HEK293T (cell line): ENCODE results near the gene DKK3.

Source experiments
- CTCF ChIA-PET: fragments of 350-600 bp; formaldehyde crosslinking; extraction: SDS; loops from one replicate; lab custom pipeline; 2021; ENCODE audit warnings: antibody characterized with exemption, inconsistent platforms; lab: Yijun Ruan, JAX
- POLR2A ChIA-PET: fragments of 350-600 bp; formaldehyde crosslinking; extraction: SDS; loops from one replicate; lab custom pipeline; 2020; ENCODE audit warnings: antibody characterized with exemption, inconsistent platforms; lab: Yijun Ruan, JAX
- DNase-seq: peaks from one replicate; pipeline ENCODE4 v3.0.0; 2012; ENCODE audit warnings: mixed read lengths; ENCODE audit errors: extremely low spot score
- ARNT ChIP-seq: fragments of 450-650 bp; IDR thresholded peaks from 2 replicates; pipeline ENCODE4 v1.6.1; 2017; ENCODE audit warnings: mild to moderate bottlenecking
- BHLHE40 ChIP-seq: fragments of 450-650 bp; IDR thresholded peaks from 2 replicates; pipeline ENCODE4 v1.6.1; 2016; ENCODE audit warnings: mild to moderate bottlenecking, moderate library complexity, borderline replicate concordance
- CTBP1 ChIP-seq: fragments of 450-650 bp; IDR thresholded peaks from 2 replicates; pipeline ENCODE4 v1.6.1; 2016; ENCODE audit warnings: borderline replicate concordance
- ELF4 ChIP-seq: fragments of 450-650 bp; IDR thresholded peaks from 2 replicates; pipeline ENCODE4 v1.6.1; 2017; ENCODE audit warnings: antibody characterized with exemption
- FOXA1 ChIP-seq: fragments of 450-650 bp; IDR thresholded peaks from 2 replicates; pipeline ENCODE4 v1.6.1; 2016; ENCODE audit warnings: mild to moderate bottlenecking
- FOXK2 ChIP-seq: fragments of 450-650 bp; IDR thresholded peaks from 2 replicates; pipeline ENCODE4 v1.6.1; 2016; ENCODE audit warnings: mild to moderate bottlenecking
- FOXM1 ChIP-seq: fragments of 450-650 bp; IDR thresholded peaks from 2 replicates; pipeline ENCODE4 v1.6.1; 2017; ENCODE audit warnings: mild to moderate bottlenecking, borderline replicate concordance
- HDGF ChIP-seq: fragments of 450-650 bp; IDR thresholded peaks from 2 replicates; pipeline ENCODE4 v1.6.1; 2017; ENCODE audit warnings: antibody characterized with exemption, borderline replicate concordance
- L3MBTL2 ChIP-seq: fragments of 450-650 bp; conservative IDR thresholded peaks from 2 replicates; pipeline ENCODE4 v1.6.1; 2016; ENCODE audit warnings: mild to moderate bottlenecking
- LEF1 ChIP-seq: fragments of 450-650 bp; IDR thresholded peaks from 2 replicates; pipeline ENCODE4 v1.6.1; 2017; ENCODE audit warnings: mild to moderate bottlenecking, borderline replicate concordance
- NFRKB ChIP-seq: fragments of 450-650 bp; IDR thresholded peaks from 2 replicates; pipeline ENCODE4 v1.6.1; 2016; ENCODE audit warnings: mild to moderate bottlenecking, moderate library complexity
- SP1 ChIP-seq: fragments of 450-650 bp; IDR thresholded peaks from 2 replicates; pipeline ENCODE4 v1.6.1; 2017
- SUZ12 ChIP-seq: fragments of 450-650 bp; IDR thresholded peaks from 2 replicates; pipeline ENCODE4 v1.6.1; 2016; ENCODE audit warnings: mild to moderate bottlenecking
- TARDBP ChIP-seq: fragments of 450-650 bp; IDR thresholded peaks from 2 replicates; pipeline ENCODE4 v1.6.1; 2016
- ZNF384 ChIP-seq: fragments of 450-650 bp; IDR thresholded peaks from 2 replicates; pipeline ENCODE4 v1.6.1; 2016
- TF ChIP-seq, protein P1 (sequence below): fragments of 450-650 bp; IDR thresholded peaks from 2 replicates; pipeline ENCODE4 v1.6.1; 2016

Gene DKK3

DNA sequence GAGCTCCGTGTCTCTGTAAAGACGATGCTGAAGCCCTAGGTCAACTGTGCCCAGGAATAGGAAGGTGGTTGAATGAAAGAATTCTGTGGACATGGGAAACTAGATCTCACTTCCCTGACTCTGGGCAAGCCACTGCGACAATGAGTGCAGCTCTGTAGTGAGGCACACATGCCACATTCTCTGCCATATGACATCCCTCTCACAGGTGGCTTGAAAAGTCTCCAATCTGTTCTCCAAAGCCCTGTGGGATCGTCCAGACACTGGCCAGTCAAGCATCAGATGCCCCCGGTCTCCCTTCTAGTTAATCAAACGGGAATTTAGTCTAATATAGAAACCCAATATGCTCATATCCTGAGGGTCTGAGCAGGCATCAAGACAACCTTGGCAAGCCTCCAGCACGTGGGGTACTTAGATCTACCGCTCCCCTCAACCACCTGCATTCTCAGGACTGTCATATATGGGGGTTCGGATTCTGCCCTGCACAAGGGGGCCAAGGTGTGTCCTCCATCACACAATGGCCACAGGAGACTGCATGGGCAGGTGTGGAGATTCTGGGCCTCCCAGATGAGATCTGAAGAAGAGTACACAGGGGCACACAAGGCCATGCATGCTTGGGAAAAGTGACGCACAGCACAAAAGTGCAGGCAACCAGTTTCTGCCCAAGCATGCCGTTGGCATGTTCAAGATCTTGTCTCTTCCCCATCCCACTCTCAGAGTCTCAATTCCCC lies 11.9 kb downstream of the DKK3 start:
- TF ChIP-seq ARNT: no peak
- no peak for TF ChIP-seq FOXM1
- no peak for TF ChIP-seq HDGF
- no peak for TF ChIP-seq SP1
- TF ChIP-seq, protein P1, sequence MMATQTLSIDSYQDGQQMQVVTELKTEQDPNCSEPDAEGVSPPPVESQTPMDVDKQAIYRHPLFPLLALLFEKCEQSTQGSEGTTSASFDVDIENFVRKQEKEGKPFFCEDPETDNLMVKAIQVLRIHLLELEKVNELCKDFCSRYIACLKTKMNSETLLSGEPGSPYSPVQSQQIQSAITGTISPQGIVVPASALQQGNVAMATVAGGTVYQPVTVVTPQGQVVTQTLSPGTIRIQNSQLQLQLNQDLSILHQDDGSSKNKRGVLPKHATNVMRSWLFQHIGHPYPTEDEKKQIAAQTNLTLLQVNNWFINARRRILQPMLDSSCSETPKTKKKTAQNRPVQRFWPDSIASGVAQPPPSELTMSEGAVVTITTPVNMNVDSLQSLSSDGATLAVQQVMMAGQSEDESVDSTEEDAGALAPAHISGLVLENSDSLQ: no peak
- TF ChIP-seq ZNF384: no peak
- TF ChIP-seq CTBP1: no peak
- no peak for TF ChIP-seq FOXA1
- no peak for TF ChIP-seq BHLHE40
- TF ChIP-seq LEF1: no peak
- no peak for TF ChIP-seq FOXK2
- no peak for TF ChIP-seq TARDBP
- POLR2A ChIA-PET: no interaction called here
- CTCF ChIA-PET: interaction anchor here (1.0 kb wide), 1 partner anchor 8 kb away, joined by 3 read pairs; no protein-coding TSS in a partner anchor
- DNase-seq: no peak

DNA sequence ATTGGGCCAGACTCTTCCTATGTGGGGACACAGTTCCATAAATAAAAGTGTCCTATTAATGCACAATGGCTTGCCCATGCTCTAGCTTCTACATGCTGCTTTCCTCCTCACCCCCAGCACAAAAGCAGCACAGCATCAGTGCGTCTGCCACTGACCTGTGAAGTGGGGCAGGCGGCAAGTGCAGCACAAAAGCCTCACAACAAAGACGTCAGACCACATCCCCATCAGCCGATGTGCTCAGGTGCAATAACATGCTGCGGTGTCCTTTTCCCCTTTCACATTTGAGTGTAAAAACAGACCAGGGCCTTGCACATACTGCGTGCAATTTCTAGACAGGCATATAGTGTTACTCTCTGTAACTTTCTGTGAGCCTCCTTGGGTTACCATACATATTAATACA lies 12.8 kb downstream of the DKK3 start:
- ChIA-PET CTCF (interaction anchor here (1.0 kb wide), 1 partner anchor 9 kb away, joined by 3 read pairs; no protein-coding TSS in a partner anchor), POLR2A (no interaction called here)
- TF ChIP-seq L3MBTL2 (no peak), NFRKB (no peak), SUZ12 (no peak), LEF1 (no peak), BHLHE40 (no peak), TARDBP (no peak), CTBP1 (no peak), ZNF384 (no peak), FOXM1 (no peak), ELF4 (no peak), HDGF (no peak), FOXA1 (no peak), ARNT (no peak), SP1 (no peak), FOXK2 (no peak)
- TF ChIP-seq, protein P1: no peak
- DNase-seq: no peak

GRCh38 chr11:11993839-11994238 lies 14.6 kb downstream of the DKK3 start:
- ChIA-PET CTCF (no interaction called here), POLR2A (no interaction called here)
- DNase-seq: no peak
- no peak for TF ChIP-seq FOXK2
- TF ChIP-seq NFRKB: no peak
- TF ChIP-seq SP1: no peak
- no peak for TF ChIP-seq HDGF
- TF ChIP-seq CTBP1: no peak
- no peak for TF ChIP-seq TARDBP
- no peak for TF ChIP-seq SUZ12
- TF ChIP-seq ELF4: no peak
- no peak for TF ChIP-seq FOXA1
- no peak for TF ChIP-seq L3MBTL2
- no peak for TF ChIP-seq BHLHE40
- TF ChIP-seq ARNT: no peak

- no peak for DNase-seq
- TF ChIP-seq BHLHE40 (no peak), NFRKB (no peak), TARDBP (no peak), SP1 (no peak), LEF1 (no peak), HDGF (no peak), SUZ12 (no peak), FOXA1 (no peak)
- TF ChIP-seq, protein P1: no peak
- CTCF ChIA-PET: interaction anchor here (0.6 to 0.8 kb wide), 2 partner anchors 15 to 1495 kb away, joined by 3 to 4 read pairs; no protein-coding TSS in a partner anchor
- POLR2A ChIA-PET: no interaction called here
These were observed 15.9 kb downstream of the DKK3 start for GRCh38 chr11:11992257-11993212.
